HCT116 (cell line): ENCODE measurements around the gene TBC1D14.

Experiments used
- CTCF ChIP-seq, 3 experiments: fragments of 200-600 bp in 1 of 3; sonication (generic) in 1 of 3; IDR thresholded peaks in 2 of 3; conservative IDR thresholded peaks in 1 of 3; 2 replicates each; pipeline ENCODE4 v1.5.1; 2012 to 2017; ENCODE audit warnings: low read depth in 2 of 3, low read length in 2 of 3, antibody characterized with exemption in 1 of 3, borderline replicate concordance in 1 of 3, control low read depth in 1 of 3, mild to moderate bottlenecking in 1 of 3, mixed read lengths in 1 of 3, mixed run types in 1 of 3, moderate library complexity in 1 of 3; ENCODE audit not compliant: insufficient read depth in 1 of 3
- MAX ChIP-seq: IDR thresholded peaks from 2 replicates; pipeline ENCODE4 v1.6.1; 2012
- YY1 ChIP-seq: IDR thresholded peaks from 2 replicates; pipeline ENCODE4 v1.6.1; 2011; ENCODE audit warnings: low read length, low read depth, moderate library complexity, mild to moderate bottlenecking; ENCODE audit not compliant: insufficient replicate concordance; ENCODE audit errors: extremely low read depth

GRCh38 chr4:7020290-7020689, 110.7 kb downstream of the TBC1D14 start:
- TF ChIP-seq MAX, result no peak
- TF ChIP-seq CTCF (IDR thresholded peaks at IDR 0.05 in 2 of 3, conservative IDR thresholded peaks at IDR 0.05 in 1 of 3; ENCODE audit: borderline replicate concordance in 1 of 3, insufficient read depth in 1 of 3, low read depth in 2 of 3, low read length in 2 of 3), result no peak
- TF ChIP-seq YY1, result no peak
